ENCODE measurements around the gene MYH15. TPM values are rescaled to one million over a fixed set of nuclear protein-coding genes. Genes with fewer than 3 reads are reported as not detected.

Gene MYH15
- total RNA-seq, 4 donors from 2014 or later = 0.10 to 0.27 (median 0.13) TPM; not detected in 1

DNA sequence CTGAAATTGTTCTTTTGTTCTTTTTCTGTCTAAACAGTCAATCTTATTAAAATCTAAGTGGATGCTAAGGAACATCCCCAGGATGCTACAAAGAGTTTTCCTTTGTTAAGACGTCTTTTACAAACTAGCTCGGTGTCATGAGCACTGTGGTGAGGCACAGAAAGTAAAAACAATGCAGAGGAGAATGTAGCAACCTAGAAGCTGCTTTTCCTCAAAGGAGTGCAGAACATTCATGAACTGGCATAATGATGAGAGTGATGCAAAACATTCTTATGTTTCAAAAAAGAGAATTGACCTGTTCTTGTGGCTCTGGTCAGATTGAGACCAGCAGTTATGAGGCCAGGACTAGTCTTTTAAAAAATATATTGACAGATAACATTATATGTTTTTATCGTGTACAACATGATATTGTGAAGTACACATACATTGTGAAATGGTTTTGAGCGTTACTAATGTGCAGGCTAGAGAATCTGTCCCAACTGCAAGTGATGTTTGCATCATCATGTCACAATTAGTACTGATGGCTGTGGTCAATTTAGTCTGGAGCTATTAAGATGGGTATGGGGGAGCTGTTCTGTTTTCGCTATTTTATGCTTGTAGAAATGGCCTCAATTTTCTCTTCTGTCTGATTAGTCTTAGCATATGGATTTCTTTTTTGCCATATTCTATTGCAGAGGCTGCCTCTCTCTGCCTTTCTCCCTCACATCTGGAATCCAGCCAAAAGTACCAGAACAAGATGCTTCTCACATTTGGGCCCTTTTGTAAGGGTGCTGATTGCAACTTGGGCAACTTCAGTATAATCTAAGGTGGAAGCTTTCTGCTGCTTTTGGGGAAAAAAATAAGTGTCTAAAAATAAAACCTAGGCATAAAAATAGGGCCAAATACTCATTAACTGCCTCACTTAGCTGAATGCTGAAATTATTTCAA is 163.8 kb downstream of the MYH15 start:
- H3K36me3 ChIP-seq = no peaks in the 10 kb centered on the region
- no peaks in the 10 kb centered on the region for H3K4me1 ChIP-seq
- DNase-seq (no peak), ATAC-seq (no peak)
- TF ChIP-seq POLR2A (IDR thresholded peaks at IDR 0.05) = no peak
- TF ChIP-seq, protein P1, sequence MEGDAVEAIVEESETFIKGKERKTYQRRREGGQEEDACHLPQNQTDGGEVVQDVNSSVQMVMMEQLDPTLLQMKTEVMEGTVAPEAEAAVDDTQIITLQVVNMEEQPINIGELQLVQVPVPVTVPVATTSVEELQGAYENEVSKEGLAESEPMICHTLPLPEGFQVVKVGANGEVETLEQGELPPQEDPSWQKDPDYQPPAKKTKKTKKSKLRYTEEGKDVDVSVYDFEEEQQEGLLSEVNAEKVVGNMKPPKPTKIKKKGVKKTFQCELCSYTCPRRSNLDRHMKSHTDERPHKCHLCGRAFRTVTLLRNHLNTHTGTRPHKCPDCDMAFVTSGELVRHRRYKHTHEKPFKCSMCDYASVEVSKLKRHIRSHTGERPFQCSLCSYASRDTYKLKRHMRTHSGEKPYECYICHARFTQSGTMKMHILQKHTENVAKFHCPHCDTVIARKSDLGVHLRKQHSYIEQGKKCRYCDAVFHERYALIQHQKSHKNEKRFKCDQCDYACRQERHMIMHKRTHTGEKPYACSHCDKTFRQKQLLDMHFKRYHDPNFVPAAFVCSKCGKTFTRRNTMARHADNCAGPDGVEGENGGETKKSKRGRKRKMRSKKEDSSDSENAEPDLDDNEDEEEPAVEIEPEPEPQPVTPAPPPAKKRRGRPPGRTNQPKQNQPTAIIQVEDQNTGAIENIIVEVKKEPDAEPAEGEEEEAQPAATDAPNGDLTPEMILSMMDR (IDR thresholded peaks at IDR 0.05 in 4 of 5, conservative IDR thresholded peaks at IDR 0.05 in 1 of 5) = no peak
- H3K27ac ChIP-seq = no peak overlapping the region
- intact Hi-C loops (cut with DNase I; ENCODE audit: low total_unique reads) (no loop called here), in situ Hi-C loops (cut with MboI; ENCODE audit: low sequenced_read_pairs in 4 of 4) (no loop called here)
- H3K4me3 ChIP-seq = no peak overlapping the region
- no peaks in the 10 kb centered on the region for H3K27me3 ChIP-seq
- no peaks in the 10 kb centered on the region for H3K9me3 ChIP-seq

DNA sequence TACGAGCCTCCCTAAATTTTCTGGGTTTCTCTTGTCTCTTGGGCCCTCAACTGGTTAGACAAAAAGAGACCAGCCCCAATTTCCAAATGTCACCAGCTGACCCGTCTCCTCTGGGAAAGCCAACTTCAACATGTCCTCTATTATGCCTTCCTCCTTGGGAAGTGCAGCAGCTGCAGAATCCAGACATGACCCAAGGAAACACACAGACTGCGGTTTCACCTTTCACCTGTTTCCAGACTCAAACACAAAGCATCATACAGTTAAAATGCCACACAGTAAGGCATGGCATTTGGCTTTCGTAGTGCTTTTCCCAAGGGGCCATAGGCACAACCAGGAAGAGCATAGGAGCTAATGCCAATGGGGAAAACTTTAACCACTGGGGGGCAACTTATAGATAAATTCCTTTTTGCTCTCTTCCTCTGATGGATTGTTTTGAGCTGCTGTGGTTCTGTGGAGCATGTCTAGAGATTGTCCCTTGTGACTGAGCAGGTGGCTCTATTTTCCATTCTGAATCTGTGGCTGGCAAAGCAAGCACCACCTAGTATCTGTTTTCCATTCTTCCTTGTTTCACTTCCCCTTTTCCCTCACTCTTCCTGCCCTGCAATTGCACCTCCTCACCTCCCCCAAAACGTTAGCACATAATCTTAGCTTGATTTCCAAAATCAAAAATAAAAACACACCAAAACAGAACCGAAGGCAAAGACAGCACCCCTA is 164.7 kb downstream of the MYH15 start:
- Histone ChIP-seq H3K9me3 (no peaks in the 10 kb centered on the region), H3K4me3 (no peak overlapping the region), H3K4me1 (no peaks in the 10 kb centered on the region), H3K27me3 (no peaks in the 10 kb centered on the region), H3K27ac (no peak overlapping the region), H3K36me3 (no peaks in the 10 kb centered on the region)
- in situ Hi-C loops (cut with MboI; ENCODE audit: low sequenced_read_pairs in 4 of 4) (no loop called here), intact Hi-C loops (cut with DNase I; ENCODE audit: low total_unique reads) (no loop called here)
- TF ChIP-seq POLR2A (IDR thresholded peaks at IDR 0.05) = no peak
- TF ChIP-seq, protein P1 (IDR thresholded peaks at IDR 0.05 in 4 of 5, conservative IDR thresholded peaks at IDR 0.05 in 1 of 5) = no peak
- no peak for DNase-seq
- no peak for ATAC-seq

DNA sequence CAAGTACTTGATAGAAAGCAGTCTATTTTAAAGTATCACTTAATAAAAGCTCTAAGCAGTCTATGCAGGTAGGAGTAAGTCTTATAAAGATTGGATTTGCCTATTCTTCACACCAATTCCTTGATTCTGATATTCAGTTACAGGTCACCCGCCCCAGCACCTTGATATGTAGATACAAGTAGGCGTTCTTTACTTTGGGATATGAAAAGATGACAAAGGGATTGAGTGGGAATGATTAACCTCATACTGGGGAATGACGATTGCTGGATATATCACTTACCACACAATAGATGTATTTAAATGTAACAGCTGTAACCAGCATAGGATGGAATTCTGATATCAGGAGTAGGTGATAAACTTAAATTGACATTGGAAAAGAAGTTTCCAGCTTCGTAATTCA is 166.9 kb downstream of the MYH15 start:
- TF ChIP-seq, protein P1 (IDR thresholded peaks at IDR 0.05 in 4 of 5, conservative IDR thresholded peaks at IDR 0.05 in 1 of 5) = no peak
- TF ChIP-seq POLR2A (IDR thresholded peaks at IDR 0.05) = no peak
- intact Hi-C loops (cut with DNase I; ENCODE audit: low total_unique reads) (no loop called here), in situ Hi-C loops (cut with MboI; ENCODE audit: low sequenced_read_pairs in 4 of 4) (no loop called here)
- ATAC-seq = no peak
- no peaks in the 10 kb centered on the region for H3K4me1 ChIP-seq
- H3K27me3 ChIP-seq = no peaks in the 10 kb centered on the region
- no peaks in the 10 kb centered on the region for H3K9me3 ChIP-seq
- no peaks in the 10 kb centered on the region for H3K36me3 ChIP-seq
- no peak for DNase-seq
- H3K4me3 ChIP-seq = no peak overlapping the region
- no peak overlapping the region for H3K27ac ChIP-seq

DNA sequence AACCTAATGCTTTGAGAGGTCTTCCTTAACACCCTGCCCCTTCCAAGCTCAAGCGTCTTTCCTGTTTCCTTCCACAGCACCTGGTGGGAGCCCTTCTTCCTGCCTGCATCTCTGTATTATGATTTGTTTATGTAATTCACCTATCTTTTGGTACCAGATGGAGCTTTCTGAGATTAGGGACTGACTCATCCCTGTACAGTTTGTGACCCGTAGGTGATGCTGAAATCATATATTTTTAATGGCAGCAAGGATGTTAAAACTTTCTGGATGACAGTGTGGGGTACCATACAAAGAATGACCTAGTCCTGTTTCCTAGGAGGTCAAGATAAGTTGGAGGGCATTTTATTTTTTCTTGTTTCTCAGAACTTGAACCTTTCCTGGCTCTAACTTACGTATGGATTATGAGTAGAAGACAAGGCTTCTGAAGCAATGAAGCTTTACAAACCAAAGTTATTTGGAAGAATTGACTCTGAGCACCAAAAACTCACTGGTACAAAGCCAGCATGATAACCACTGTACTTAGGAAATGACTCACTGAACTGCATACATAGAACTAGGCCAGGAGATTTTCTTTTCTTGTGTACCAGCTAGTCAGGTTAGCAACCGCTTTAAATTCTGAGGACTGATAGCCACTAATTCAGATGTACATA is 167.4 kb downstream of the MYH15 start:
- ATAC-seq = no peak
- Histone ChIP-seq H3K4me1 (no peaks in the 10 kb centered on the region), H3K4me3 (no peak overlapping the region), H3K9me3 (no peaks in the 10 kb centered on the region), H3K27me3 (no peaks in the 10 kb centered on the region), H3K36me3 (no peaks in the 10 kb centered on the region), H3K27ac (no peak overlapping the region)
- in situ Hi-C loops (cut with MboI; ENCODE audit: low sequenced_read_pairs in 4 of 4) (no loop called here), intact Hi-C loops (cut with DNase I; ENCODE audit: low total_unique reads) (no loop called here)
- no peak for TF ChIP-seq POLR2A (IDR thresholded peaks at IDR 0.05)
- TF ChIP-seq, protein P1 (IDR thresholded peaks at IDR 0.05 in 4 of 5, conservative IDR thresholded peaks at IDR 0.05 in 1 of 5) = no peak
- no peak for DNase-seq

Data from gastrocnemius medialis (tissue), 4 donors.